CD4-positive, alpha-beta T cell treated with Interleukin-4 for 4 hours (primary cell): Measurements from ENCODE around the gene MAP4K2.
A peak's percentile ranks its signal among the peaks of the same experiment; 100 is the strongest.

Experiments
- DNase-seq: peaks from one replicate; pipeline ENCODE4 v3.0.0-alpha.2; 2020

Gene MAP4K2

DNA sequence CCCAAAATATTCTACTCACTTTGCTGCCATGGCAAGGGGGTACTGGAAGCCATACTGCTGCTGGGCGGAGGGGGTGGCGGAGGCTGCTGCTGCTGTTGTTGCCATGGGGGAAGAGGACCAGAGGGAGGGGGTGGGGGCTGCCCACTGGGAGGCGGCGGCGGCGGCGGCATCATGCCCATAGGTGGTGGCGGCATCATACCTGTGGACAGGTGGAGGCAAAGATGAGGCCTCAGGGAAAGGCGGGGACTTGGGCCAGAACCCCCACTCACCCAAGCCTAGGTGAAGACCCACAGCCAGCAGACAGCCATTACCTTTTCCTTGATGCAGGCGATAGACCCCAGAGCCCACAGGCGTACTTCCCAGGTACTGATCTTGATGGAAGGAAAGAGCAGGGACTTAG is 36.1 kb downstream of the MAP4K2 start:
- no peak for DNase-seq

DNA sequence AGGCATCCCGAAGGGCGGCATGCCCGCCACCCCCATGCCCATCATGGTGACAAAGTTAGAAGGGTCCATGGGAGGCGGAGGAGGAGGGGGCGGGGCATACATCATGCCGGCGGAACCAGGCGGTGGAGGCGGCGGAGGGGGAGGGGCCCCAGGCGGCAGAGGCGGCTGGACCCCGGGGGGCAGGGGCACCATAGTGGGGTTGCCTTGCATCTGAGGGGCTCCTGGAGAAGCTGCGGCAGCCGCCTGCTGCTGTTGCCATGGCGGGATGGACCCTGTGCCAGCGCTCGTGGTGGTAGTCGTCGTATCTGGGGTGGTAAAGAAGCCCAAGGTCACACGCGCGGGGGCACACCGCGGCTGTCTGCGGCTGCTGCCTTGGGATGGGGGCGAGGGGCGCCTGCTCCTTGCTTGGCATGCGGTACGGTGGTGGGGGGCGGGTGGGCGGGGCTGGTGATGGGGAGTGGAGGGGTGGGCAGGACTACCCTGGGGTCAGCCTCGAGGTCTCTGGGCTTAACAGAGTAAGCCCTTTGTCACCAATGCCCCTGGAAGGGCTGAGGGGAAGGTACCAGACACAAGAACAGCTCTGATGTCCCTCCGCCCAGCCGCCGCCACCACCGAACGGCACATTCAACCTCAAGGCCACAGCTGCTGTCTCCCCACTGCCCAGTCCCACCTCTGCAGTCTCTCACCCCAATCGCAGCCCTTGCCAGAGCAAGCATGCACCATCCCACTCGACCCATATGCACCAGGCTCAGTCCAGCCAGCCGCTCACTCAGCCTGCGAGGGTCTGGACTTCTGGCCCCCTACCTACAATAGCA is 37.0 kb downstream of the MAP4K2 start:
- DNase-seq: no peak

- no peak for DNase-seq
Measured at GRCh38 chr11:64765291-64765850, 37.6 kb downstream of the MAP4K2 start.

DNA sequence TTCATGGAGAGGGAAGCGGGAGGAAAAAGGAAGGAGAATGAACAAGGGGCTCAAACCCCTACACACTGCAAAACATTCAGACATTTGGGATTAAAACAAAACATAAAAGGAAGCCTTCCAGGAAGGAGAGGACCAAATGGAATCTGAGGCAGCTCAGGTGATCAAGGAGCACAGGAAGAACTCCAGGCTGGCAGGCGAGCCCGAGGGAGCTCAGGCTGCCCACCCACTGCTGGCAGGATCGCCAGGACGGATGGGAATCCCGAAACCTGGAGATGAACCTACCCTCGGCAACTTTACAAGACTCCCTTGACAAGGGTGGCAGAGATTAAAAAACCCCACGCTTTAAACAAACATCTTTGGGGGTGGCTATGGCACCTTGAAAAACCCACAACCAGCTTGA is 38.3 kb downstream of the MAP4K2 start:
- no peak for DNase-seq

DNA sequence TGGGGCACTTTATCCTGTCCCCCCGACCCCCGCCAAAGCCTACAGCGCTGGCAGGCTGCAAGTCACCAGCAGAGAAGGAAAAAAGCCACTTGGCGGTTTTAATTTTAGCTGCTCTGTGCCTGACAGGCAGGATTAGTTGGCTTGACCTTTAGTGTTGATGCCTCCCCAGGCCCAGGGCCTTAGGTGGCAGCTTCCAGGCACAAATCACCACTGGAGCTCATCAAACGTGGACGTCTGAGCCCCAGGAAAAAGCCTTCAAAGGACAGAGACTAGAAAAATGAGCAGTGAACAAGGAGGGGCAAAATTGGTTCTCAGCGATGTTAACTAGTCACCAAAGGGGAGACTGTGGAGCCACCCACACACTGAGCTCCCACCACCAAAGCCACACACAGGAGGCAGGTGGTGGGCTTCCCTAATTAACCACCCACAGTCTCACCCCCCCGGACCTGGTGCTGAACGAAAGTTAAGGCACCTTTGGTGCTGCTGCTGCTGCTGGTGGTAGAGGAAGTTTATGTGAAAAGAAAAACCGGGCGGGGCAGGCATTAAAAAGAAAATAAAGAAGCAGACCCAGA is 38.9 kb downstream of the MAP4K2 start:
- DNase-seq: peak; percentile 85

DNA sequence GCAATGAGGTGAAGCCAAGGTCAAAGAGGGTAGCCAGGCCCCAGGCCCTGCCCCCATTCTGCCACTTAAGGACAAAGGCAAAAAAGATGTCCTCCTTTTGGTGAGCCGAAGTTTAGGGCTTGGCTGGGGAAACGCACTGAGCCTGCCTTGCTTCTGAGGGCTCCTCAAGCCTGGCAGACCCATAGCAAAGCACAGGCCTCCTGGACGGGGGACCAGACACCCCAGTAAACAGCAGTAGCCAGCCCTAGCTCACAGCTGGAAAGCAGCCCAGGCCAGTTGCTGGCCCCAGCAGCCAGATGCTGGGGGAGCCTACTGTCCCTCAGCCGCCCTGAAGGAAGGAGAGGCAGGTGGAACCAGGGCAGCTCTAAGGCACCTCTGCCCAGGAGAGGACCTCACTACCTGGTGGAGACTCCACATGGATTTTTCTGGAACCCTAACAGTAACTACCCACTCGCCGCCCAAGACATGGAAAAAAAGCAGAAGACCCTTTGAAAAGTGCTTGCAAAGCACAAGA is 39.4 kb downstream of the MAP4K2 start:
- DNase-seq: no peak

DNA sequence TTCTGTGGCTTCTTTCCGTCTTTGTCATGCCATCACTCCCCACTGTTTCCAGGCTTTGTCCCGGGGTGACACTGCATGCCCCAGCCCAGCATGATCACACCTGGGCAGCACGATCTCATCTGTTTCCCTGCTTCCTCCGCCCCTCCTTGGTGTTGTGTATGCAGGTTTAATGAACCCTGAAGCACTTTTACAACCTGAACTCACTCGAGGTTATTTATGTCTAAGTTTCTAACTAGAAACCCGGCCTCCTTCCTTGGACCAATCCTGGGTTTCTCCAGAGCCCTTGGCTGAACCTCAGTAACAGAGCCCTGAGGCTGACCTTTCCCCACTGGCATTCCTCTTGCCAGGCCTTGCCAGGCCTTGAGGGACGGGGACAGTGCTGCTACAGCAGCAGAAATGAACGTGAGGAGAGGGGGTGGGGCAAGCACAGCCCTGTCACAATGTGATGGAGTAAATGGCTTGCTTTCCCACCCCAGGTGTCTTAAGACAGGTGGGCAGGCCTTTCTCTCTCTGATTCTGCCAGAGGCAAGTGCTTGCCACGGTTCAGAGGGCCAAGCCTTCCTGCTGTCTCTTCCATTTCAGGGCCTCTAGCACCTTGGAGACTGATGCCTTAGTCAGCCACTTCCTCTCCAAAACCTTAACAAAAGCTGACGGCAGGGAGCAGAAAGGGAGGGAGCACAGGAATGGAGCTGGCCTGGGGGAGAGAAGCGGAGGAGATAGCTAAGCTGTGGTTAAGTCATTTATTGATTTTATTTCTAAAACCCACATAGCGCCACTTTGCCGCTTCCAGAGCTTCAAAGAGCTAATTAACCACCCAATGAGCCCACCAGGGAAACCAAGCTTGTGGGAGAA is 40.1 kb downstream of the MAP4K2 start:
- peak; percentile 31 for DNase-seq

DNA sequence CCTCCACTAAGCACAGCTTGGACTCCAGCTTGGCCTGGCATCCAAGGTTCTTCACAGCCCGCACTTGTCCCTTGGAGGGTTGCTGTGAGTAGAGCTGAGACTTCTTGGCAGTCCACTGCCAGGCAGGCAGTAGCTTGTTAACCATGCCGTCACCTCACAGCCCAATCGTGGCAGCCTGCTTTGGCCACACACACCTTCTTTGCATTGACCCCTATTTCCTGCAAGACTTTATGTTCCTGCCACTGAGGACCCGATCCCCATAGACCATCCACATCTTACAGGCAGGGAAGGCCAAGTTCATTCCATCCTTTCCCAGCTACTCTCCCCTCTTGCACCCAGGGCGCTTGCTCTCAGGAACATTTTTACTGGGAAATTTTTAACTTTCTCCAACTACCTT is 40.7 kb downstream of the MAP4K2 start:
- DNase-seq: no peak

- no peak for DNase-seq
Measured at GRCh38 chr11:64760759-64761420, 42.1 kb downstream of the MAP4K2 start.

DNA sequence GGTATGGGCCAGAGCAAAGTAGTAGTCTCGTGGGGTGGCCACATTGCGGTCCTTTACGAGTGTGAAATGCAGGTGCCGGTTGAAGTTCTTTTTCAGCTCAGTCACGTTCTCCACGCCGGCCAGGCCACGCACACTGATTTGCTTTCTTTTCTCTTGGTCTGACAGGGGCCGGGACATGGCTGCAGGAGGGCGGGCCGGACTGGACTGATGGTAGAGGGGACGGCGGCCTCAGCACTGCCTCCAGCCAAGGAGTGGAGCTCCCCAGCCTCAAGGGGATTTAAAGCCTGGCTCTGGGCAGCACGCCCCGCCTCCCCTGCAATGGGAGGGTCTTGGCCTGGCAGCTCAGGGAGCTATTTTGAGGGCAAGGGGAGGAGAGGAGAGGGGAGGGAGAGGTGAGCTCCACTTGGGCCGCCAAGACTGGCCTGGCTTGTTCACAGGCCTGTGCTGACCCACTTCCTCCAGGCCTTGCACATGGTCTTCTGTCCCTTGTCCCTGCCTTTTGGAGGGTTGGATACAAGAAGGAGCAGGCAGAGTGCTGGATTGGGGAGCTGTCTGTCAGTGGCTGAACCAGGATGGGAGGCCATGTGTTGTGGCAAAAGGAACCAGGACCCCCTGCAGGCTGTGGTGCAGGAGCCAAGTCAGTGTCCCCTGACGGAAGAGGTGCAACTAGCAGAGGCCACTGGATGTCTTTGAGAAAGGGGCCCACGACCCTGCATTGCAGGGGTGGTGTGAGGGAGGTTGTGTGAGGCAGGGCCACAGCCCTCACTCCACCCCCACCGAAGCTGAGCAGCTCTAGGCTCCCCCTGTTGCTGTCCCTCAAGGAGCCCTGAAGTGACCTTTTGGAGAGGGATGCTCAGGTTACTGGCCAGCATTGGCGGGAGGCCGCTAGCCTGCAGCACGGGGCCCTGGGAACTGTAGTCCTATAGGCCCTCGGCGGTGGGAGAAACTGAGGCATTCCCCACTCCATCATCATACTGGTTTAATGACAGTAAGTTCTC is 43.0 kb downstream of the MAP4K2 start, which contains the start of gene PYGM:
Gene PYGM, minus strand, starts transcription at position 253 of the 998 bp plus-strand sequence. Its CDS starts 76 bp downstream, at position 177.
- no peak for DNase-seq

- DNase-seq: no peak
Measured at GRCh38 chr11:64759131-64759721, 43.8 kb downstream of the MAP4K2 start.

DNA sequence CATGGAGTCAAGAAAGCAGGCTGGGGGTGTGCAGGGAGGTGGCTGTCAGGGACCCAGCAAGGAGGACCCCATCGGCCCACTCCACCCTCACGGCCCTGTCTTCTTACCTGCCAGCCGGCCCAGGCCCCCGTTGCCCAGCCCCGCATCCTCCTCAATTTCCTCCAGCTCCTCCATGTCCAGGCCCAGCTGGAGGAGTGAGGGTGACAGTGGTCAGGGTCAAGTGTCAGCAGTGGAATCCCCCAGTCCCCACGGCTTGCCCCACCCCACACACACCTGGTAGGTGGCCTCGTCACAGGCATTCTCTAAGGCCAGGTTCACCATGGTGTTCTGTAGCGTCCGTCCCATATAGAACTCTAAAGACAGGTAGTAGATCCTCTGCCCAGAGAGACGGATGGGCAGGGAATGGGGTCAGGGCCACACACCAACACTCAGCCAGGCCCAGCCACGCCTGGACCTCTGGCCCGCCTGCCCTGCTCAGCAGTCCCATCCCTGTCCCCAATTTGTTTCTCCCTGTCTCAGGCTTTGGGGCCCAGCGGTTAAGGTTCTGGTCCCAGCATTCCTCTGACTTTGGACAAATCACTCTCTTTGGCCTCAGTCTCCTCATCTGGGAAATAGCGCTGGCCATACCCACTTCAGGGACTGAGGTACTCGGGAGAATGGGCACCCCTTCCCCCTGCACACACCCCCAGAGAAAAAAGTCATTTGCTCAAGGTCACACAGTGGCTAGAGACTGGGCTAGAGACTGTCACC is 44.5 kb downstream of the MAP4K2 start:
- no peak for DNase-seq

DNA sequence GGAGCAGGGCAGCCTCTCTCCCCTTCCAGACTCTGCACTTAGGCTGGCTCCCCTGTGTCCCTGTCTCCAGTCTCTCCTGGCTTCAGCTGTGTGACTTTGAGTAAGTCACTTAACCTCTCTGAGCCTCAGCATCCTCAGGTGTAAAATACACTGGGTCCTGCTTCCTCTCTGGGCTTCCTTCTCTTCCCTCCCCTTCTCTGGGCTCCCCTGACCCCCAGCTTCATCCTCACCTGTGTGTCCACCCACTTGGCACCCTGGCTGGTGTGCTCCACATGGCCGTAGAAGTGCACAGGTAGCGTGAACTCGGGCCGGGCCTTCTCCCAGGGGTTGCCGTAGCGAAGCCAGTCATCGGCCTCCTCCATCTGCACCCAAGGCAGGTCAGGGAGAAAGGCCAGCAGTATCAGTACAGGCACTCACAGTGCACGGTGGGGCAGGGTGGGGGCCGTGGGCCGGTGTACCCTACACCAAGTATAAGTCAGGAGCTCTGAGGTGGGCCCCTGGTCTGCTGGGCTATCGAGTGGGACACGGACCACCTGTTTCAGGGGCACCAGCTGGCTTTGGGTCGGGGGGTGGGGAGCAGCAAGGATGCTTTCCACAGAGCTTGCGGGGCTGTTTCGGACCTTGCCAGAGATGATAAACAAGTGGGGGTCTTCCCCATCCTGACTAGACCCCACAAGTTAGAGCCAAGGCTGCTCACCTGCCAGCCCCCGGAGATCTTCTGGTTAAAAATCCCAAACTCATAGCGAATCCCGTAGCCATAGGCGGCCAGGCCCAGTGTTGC is 45.3 kb downstream of the MAP4K2 start:
- DNase-seq: no peak

GRCh38 chr11:64755681-64756361 is 47.2 kb downstream of the MAP4K2 start:
- no peak for DNase-seq

GRCh38 chr11:64754919-64755662 is 47.9 kb downstream of the MAP4K2 start:
- no peak for DNase-seq

- DNase-seq: no peak
Measured at GRCh38 chr11:64754124-64754918, 48.7 kb downstream of the MAP4K2 start.
